HG02588 (cell line): ENCODE results near the gene CFAP20DC.
A peak's percentile ranks its signal among the peaks of the same experiment; 100 is the strongest.
"Not testable (repeated sequence)": the region's sequence is repeated elsewhere in the genome, so short reads cannot be mapped to it uniquely, and the experiment has no call there.

Source experiments
- ATAC-seq: cut with Tn5 transposase; IDR thresholded peaks from one replicate; pipeline ENCODE4 v1.9.1; 2021; ENCODE audit warnings: mild to moderate bottlenecking, moderate library complexity; ENCODE audit not compliant: unreplicated experiment

The CFAP20DC gene

DNA sequence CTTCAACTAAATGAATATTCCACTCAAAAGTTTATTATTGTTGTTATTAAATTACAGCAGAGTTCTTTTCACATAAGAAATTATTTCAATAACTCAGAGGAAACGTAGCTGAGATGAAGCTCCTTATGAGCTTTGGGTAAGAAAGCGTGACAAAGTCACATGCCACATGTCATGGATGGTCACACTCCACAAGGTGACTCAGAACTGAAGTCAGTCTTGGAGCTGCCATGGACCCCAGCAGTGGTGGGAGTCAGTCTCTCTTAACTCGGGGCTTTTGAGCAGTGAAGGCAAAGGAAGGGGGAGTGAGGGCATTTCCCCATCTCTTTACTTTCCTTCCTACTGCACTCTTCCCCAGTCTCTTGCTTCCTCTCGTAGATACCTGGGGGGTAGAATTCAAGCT is 295.8 kb downstream of the CFAP20DC start:
- peak; percentile 58 for ATAC-seq

DNA sequence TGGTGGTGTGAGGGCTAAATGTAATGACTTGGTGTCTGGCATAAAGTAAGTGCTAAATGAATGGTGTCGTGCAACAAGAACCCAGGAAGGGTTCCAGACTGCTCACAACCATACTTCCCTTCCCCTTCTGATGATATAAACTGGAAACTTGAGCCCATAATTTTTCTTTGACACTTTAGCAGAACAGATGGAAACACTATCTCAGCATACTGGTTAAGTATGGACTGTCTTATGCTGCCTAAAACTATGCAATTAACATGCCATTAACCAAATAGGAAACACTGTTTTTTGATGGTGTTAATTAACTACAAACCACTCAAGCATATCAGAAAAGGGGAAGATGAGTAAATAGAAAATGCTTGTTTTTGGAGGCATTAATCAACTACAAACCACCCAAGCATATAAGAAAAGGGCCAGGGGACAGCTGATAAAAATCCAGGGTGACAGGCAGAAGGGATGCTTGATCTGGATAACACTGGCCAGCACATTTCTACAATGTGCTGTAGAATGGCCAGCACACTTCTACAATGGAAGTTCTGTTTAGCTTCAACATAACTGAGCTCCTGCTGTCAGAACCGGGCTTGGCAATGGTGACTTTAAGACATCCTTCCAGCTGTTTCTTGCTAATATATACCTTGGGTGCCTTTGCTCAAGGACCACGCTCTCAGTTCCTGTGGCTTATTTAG is 297.8 kb downstream of the CFAP20DC start:
- ATAC-seq, result no peak

DNA sequence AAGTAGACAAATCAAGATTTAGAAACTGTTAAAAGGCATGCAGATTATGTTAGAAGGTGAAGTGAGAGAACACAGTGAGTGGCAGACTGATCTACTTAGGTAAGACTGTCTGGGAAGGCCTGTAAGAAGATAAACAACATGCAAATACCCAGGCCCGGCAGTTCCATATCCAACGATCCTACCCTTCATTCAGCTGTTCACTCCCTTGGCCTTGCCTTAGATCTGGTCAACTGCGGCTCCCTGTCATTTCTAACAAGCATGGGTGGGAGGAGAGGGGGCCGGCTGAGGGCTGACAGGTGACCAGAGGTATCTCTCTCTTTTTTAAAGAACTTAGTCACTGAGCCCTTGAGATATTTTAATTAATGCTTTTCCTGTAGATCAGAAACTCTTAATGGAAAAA is 298.6 kb downstream of the CFAP20DC start:
- ATAC-seq, result no peak

DNA sequence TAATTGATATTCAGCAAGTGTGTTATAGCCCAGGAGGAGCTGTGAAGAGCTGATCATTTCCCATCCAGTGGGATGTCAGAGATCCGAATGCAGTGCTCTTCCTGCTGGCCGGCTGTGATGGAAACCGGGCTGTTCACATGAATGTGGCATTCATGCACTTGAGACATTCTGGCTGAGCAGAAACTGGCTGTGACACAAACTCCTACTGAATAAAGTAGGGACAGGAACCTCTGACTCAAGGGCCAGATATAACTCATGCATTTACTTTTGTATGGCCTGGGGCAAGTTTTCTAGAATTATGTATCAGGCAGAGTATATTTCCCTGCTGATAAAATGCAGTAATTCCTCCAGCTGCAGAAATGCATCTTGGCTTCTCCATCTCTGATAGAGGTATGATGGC is 299.9 kb downstream of the CFAP20DC start:
- no peak for ATAC-seq

DNA sequence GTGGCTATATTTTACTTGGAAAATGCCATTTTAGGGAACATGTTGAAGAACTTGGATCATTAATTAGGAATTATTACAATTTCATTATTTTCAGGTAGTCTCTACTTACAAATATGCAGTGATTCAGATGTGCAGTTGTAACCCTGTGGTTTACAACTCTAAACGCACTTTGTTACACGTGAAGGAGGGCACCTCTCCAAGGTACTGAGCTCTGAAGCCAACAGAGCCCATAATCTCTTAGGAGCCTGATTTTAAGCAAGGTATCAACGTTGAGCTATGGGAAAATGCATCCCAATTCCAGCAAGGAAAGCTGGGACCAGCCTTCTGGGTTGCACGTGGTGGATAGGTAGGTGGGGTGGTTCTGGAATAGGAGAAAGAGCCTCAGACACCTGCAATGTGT is 301.8 kb downstream of the CFAP20DC start:
- no peak for ATAC-seq

DNA sequence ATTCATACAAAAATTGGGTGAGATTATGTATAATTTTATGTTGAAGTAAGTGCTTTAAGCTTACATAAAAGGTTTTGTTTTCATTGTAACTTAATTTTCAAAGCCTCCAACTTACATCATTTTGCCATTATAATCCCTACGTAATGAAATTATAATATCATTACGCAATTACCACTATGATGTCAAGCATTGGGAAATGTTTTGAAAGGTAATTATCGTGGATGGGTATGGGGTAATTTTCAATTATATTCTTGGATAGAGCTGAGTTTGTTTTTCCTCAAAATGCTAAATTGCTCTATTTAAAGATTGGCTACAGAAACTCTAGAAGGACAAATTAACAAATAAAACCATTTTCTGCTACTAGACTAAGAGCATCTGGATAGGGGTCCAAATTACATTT is 303.1 kb downstream of the CFAP20DC start:
- no peak for ATAC-seq

DNA sequence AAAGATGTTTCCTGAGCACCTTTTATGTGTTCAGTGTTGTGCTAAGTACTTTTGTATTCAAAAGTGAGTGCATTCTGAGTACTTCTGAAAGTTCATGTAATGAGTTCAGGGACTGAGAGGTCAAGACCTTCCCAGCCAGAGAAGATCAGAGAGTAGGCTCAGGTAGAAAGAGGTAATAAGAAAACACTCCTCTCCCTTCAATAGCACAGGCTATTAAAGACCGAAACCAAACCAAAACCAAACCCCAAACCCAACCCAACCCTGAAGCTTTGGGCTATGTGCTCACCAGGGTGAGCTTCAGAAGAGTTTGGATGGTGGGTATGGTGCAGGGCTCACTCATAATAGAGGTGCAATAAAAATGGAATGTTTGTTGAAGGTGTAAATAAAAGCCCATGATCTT is 306.5 kb downstream of the CFAP20DC start:
- ATAC-seq, result no peak

DNA sequence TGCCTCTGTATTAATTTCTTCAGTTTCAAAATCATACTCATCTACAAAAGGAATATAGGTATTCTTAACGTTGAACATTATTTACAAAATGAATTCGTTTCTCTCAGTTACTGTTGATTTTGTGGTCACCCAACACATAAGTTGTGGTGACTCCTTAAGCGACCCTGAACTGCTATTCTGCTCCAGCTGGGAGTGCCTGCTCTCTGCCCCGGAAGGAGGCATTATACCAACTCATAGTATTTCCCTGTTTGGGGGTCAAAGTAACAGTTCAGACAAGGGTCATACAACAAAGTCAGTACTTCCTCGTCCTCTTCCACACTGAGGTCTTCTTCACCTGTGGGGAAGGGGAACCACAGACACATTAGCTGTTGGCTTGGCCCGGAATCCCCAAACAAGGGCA is 307.6 kb downstream of the CFAP20DC start:
- no peak for ATAC-seq

DNA sequence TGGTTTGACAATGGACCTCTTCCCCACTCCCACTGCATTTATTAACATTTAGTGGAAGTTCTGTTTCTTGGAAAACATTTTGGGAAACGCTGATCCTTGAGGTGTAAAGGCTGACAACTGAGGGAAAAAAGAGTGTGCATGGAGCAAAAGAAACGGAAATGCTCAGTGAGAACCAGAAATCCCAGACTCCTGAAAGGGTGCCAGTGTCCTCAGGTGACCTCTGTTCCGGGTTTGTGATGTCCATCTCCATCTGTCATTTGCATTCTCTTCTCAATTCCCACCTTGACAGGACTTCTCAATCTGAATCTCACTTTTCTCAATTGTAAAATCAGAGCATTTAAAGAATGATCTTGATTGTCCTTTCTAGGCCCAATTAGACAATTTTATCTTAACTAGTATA is 312.2 kb downstream of the CFAP20DC start:
- no peak for ATAC-seq

DNA sequence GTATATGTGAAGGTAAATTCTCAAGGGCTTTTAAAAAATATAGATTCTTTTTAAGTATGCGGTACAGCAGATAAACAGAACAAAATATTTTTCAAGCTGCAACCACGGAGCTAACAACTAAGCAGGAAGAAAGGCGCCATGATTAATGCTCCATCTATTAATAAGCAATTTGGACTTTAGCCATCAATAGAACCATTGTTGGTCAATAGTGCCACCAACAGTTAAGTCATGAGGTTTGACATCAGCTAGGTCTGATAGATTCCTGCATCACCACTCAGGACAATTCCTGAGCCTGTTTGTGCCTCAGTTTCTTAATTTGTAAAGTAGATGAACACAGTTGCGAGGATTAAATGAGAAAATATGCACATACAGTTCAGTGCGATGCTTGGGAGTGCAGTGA is 318.2 kb downstream of the CFAP20DC start:
- ATAC-seq, result no peak

DNA sequence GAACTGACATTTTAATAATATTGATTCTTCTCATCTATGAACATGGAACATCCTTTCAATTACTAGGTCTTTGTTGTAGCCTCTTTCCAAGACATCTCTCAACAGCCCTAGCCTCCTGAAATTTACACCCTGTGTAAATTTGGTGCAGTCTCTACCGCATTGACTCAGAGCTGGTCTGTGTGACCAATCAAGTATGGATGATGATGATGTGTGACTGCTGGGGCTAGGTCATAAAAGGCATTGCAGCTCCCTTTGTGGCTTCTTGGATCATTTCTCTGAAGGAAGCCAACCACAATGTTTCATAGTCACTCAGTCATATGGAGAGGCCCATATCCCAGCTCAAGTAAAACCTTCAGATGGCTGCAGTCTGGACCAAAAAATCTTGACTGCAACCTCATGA is 321.1 kb downstream of the CFAP20DC start:
- ATAC-seq, result no peak

DNA sequence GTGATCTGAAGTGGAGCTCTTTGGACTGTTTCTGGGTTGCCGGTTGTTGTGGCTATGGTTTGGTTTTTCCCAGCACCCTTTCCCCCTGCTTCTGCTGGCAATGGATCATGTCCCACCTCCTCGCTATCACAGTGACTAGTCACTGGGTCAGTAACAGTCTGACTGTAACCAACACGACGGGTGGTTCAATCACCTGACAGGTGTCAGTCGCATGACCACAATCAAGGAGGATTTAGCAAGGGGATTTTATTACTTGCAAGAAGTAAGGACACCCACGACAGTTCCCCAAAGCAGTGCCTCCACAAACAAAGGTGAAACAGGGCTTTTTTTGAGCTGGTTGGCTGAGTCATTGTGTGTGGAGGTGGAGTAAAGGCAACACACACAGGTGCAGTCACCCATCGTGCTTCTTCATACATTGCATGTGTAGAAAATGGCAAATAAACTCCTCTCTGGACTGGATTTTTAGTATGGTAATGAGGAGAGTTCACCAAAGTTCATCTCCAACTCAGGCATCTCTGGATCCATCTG is 324.4 kb downstream of the CFAP20DC start:
- no peak for ATAC-seq

DNA sequence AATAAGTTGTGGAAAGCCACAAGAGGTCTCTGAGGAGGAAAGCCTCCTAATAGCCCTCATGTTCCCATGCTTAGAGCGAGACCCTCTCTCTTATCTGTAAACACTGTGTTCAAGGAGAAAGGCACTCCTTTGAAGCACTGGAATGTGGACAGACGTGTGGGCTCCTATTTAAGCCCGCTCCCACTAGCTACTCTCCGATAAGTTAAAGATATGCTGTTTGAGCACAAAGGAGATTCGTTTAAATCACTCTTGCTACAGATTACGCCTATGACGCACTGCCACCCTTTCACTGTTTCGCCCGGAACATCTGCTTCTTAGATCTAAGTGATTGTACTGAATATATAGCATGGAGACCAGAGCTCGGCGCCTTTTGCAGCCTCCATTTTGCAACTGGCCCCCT is 325.5 kb downstream of the CFAP20DC start:
- ATAC-seq, result no peak

DNA sequence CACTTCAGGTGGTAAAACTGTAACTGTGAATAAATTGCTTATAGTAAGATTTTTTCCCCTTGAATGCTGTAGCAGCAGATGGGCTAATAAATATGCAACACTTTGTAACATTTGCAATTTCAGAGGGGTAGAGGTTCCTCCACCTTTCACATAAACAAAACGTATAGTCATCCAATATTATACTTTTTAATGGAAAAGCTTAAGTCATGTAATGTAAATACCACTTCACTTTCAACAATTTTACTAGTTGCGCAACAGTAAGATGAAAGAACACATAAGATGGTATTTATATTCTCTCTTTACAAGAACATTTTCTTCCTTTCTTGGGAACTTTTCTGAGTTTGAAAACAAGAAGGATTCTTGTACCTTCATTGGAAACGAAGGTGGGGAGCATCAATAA is 326.7 kb downstream of the CFAP20DC start:
- ATAC-seq, result no peak

DNA sequence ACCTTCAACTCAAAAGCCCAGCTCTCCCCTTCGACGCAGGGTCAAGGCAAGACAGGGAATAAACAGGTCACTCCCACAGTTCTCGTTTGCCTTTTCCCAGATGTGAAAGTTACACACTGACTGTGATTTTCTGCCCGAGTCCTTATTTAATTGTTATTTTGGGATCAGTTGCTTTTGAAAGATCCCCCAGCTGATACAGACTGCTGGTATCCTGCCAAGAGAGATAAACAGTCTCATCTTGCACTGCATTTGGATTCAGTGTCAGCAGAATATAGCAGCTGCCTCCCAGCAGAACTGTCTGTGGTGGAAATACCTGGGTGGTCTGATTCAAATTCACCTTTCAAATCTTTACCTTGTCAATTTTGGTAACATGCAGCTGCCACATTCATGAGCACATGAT is 327.3 kb downstream of the CFAP20DC start:
- ATAC-seq, result no peak

DNA sequence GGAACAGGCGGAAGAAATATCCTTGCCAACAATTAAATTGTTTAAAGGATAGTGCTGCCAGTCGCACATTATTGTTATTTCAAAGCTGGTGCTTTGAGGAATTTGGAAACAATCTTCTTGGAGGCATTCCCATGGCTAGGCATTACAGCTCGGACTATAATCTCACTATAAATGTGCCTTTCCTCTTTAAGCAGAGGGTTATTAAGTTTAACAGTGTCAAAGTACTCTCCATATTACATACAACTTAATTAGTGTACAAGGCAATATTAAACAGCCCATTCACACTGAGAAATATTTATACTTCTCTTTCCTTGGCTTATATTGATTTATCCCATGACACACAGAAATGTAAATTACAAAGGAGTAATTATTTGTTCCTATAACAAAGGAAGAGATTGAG is 329.3 kb downstream of the CFAP20DC start:
- no peak for ATAC-seq

DNA sequence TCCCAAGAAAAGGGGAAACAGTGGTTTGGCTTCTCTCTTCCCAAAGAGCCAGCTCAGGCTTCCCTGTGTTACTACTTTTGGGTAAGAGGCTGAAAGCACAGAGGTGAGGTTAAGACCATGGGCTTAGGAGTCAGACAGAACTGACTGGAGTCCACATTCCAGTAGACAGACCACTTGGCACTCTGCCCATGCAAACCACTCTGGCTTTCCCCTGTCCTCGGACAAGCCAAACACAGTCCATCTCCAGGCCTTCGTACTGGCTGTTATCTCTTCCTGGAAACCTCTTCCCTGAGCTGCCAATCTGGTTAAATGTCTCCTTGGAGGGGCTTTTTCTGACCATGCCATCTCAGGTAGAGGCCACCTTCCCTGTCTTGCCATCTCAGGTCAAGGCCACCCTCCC is 330.1 kb downstream of the CFAP20DC start:
- ATAC-seq, result no peak

DNA sequence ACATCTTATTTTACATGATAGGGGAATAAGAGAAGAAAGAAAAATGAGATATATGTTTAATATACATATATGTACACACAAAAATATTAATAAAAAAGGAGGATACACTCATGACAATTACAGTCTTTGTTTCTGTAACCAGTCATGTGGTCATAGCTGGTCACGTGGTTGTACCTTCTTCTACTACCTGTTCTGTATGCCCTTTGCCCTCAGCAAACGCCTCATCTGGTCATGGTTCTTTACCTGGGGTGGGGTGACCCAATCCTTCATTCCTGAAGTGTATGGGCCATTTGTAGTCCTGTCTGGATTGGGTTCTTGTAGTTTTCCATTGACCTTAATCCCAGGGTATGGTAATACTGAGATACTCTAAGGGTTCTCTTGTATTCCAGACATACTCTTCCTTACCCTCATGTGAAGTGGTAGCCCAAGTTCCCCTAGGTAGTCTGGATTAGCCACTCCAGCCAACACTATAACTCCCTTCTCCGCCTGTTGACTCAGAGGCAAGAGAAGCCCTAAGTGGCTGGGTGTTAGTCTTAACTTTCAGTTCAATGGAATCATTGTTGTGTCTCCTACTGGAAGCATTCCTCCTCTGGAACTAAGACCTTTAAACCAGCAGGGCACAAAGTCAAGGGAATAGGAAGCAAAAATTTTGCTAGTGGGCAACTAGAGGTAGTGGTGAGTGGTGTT is 336.0 kb downstream of the CFAP20DC start:
- ATAC-seq, result no peak

DNA sequence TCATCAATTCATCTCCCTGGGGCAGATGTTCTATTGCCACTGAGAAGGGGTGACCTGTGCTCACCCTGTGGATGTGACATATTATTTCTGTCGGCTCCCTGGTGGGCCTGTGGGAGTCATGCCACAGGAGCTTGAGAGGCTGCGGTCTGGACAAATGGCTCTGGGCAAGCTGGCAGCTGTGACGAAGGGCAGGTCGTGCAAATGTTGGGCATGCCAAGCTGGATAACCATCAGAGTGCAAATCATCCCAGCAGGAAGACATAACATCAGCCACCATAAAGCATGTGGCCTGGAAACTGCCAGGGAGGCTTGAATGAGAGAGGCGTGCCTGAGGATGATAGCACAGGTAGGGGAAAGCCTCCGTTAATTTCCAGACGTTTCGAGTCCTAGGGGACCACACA is 338.0 kb downstream of the CFAP20DC start:
- no peak for ATAC-seq

DNA sequence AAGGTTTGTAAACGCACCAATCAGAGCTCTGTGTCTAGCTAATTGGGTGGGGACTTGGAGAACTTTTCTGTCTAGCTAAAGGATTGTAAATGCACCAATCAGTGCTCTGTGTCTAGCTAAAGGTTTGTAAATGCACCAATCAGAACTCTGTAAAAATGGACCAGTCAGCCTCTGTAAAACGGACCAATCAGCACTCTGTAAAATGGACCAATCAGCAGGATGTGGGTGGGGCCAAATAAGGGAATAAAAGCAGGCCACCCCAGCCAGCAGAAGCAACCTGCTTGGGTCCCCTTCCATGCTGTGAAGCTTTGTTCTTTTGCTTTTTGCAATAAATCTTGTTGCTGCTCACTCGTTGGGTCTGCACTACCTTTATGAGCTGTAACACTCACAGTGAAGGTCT is 340.8 kb downstream of the CFAP20DC start:
- not testable (repeated sequence) for ATAC-seq

DNA sequence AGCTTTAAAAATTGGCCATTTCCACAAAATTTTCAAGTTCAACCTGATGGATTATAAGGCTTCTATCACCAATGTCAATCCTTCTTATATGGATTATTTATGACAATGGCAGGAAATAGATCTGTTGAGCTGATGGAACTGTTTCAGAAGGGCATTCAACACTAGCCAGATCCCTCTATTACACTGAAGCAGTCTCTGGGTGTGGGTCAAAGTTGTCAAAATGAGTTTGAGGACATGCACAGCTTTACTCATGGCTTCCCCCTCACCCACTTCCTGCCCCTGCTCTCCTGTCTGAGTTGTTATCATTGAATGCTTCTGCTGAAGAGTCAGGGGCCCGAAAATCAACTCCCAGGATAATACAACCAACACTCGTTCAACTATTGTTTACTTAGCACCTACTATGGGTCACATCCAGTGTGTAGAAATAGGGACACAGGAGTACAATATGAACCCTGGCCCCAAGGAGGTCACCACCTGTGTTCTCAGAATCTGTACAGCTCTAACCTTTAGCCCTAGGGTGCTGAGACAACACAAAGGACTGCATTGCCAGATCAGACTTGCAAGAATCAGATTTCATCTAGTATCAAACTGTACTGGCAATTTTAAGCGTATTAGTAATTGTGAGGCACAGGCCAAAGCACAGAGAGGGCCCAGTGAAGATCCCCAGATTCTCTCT is 341.6 kb downstream of the CFAP20DC start:
- ATAC-seq, result no peak

DNA sequence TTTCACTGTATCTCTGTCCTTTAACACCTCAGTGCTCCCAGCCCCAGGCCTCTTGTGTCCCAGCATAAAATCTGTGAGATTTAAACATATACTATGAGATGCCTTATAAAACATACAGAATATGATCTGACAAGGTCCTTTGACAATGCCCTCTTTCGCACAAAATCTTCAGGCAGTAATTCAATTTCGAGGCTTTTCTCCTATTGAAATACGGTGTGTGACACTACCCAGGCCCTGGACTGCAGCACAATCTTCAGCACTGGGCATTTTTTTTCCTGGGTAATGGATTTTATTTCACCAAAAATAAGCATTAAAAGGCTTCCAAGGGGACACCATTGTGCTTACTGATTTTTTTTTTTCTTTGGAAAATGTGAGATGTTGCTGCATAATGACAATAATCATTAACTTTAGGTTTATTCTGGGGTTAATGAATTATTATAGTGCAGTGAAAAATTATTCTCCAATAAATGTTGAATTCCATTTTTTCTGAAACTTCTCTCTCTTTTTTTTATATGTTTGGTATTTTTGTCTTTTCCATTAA is 342.4 kb downstream of the CFAP20DC start:
- ATAC-seq, result no peak
